CD4-positive, alpha-beta memory T cell (primary cell): Measurements from ENCODE around the gene BAMBI. TPM values are rescaled to one million over a fixed set of nuclear protein-coding genes. Genes with fewer than 3 reads are reported as not detected.

Experiments used
- CTCF ChIA-PET: fragments of 350-600 bp; sonication (Branson Sonifier 250); formaldehyde crosslinking; loops from one replicate; lab custom pipeline; 2021; ENCODE audit warnings: inconsistent platforms; ENCODE audit not compliant: partially characterized antibody; lab: Charles Lee
- POLR2A ChIA-PET: fragments of 350-600 bp; sonication (Branson Sonifier 250); formaldehyde crosslinking; loops from one replicate; lab custom pipeline; 2021; ENCODE audit not compliant: partially characterized antibody; lab: Charles Lee
- DNase-seq, 5 donors: peaks; one replicate each; pipeline versions ENCODE4 v3.0.0 to v3.0.0-alpha.2; 2020 to 2022; ENCODE audit warnings: mixed read lengths in 1 of 5
- H3K27ac ChIP-seq: one replicate; pipeline ENCODE4 v1.7.0; 2013; ENCODE audit warnings: low read depth, low read length
- H3K27me3 ChIP-seq: 2 replicates; pipeline ENCODE4 v1.7.0; 2013; ENCODE audit warnings: mild to moderate bottlenecking, low read length, moderate library complexity; ENCODE audit not compliant: insufficient read depth
- H3K36me3 ChIP-seq: 2 replicates; pipeline ENCODE4 v1.7.0; 2013; ENCODE audit warnings: mild to moderate bottlenecking, low read length, moderate library complexity; ENCODE audit not compliant: insufficient read depth
- H3K4me1 ChIP-seq: 2 replicates; pipeline ENCODE4 v1.7.0; 2013; ENCODE audit warnings: mild to moderate bottlenecking, low read length, moderate library complexity; ENCODE audit not compliant: insufficient read depth
- H3K4me3 ChIP-seq, 2 donors: one replicate each; pipeline ENCODE4 v1.7.0; 2013; ENCODE audit warnings: low read length in 2 of 2, mild to moderate bottlenecking in 1 of 2
- H3K9me3 ChIP-seq, 2 donors: one replicate each; pipeline ENCODE4 v1.7.0; 2013; ENCODE audit warnings: low read length in 2 of 2, control low read depth in 1 of 2; ENCODE audit not compliant: control insufficient read depth in 1 of 2
- H3K27ac Mint-ChIP-seq, 7 donors: one replicate each; pipeline ENCODE4 v1.8.0; 2020 to 2021; ENCODE audit warnings: mixed read lengths in 7 of 7, mild to moderate bottlenecking in 6 of 7, inconsistent platforms in 3 of 7, moderate library complexity in 3 of 7
- H3K27me3 Mint-ChIP-seq, 2 donors: one replicate each; pipeline ENCODE4 v1.8.0; 2020 to 2021; ENCODE audit warnings: mixed read lengths in 2 of 2
- H3K36me3 Mint-ChIP-seq, 2 donors: one replicate each; pipeline ENCODE4 v1.8.0; 2020 to 2021; ENCODE audit warnings: mixed read lengths in 2 of 2, inconsistent platforms in 1 of 2, mild to moderate bottlenecking in 1 of 2
- H3K4me1 Mint-ChIP-seq, 4 donors: one replicate each; pipeline ENCODE4 v1.8.0; 2020 to 2021; ENCODE audit warnings: mixed read lengths in 4 of 4, mild to moderate bottlenecking in 1 of 4
- H3K4me3 Mint-ChIP-seq, 8 donors: one replicate each; pipeline ENCODE4 v1.8.0; 2020 to 2021; ENCODE audit warnings: mixed read lengths in 8 of 8, mild to moderate bottlenecking in 7 of 8, moderate library complexity in 6 of 8, inconsistent platforms in 3 of 8
- H3K9me3 Mint-ChIP-seq, 8 donors: one replicate each; pipeline ENCODE4 v1.8.0; 2020 to 2021; ENCODE audit warnings: mixed read lengths in 8 of 8, mild to moderate bottlenecking in 5 of 8, inconsistent platforms in 3 of 8, moderate library complexity in 1 of 8
- intact Hi-C: fragments of 100-400 bp; cut with micrococcal nuclease; formaldehyde crosslinking; loops from one replicate; pipeline ENCODE4 v1.15.1; 2023
- polyA plus RNA-seq, 2 donors: library from polyadenylated mRNA; unstranded; fragments of 300-500 nt; fragmentation: Illumina TruSeq; gene quantifications; one replicate each; pipeline ENCODE4 v1.2.3, GENCODE V29; 2021
- total RNA-seq, 2 experiments: library from RNA; stranded (reverse); gene quantifications; one replicate each; pipeline ENCODE4 v1.2.3, GENCODE V29; 2021

BAMBI gene
- total and polyA plus RNA-seq, 4 experiments from 2014 or later, result 0.29 to 0.76 TPM; not detected in 2

GRCh38 chr10:28705472-28705871 is 28.2 kb downstream of the BAMBI start:
- no peaks in the 10 kb centered on the region for H3K4me1 ChIP-seq
- ChIA-PET POLR2A (no interaction called here), CTCF (interaction anchor here (0.7 kb wide), 1 partner anchor 11 kb away, joined by 3 read pairs; no protein-coding TSS in a partner anchor)
- intact Hi-C loops, result no loop called here
- H3K9me3 ChIP-seq, result no peaks in the 10 kb centered on the region
- no peak for DNase-seq
- no peaks in the 10 kb centered on the region for H3K9me3 Mint-ChIP-seq
- no peak overlapping the region for H3K27ac ChIP-seq
- no peaks in the 10 kb centered on the region for H3K36me3 ChIP-seq
- no peaks in the 10 kb centered on the region for H3K27me3 ChIP-seq
- no peak overlapping the region for H3K27ac Mint-ChIP-seq
- H3K4me3 Mint-ChIP-seq, result no peak overlapping the region
- H3K4me1 Mint-ChIP-seq, result no peaks in the 10 kb centered on the region
- H3K27me3 Mint-ChIP-seq, result peaks cover 3 to 19% of the 10 kb centered on the region in 2 donors
- H3K36me3 Mint-ChIP-seq, result no peaks in the 10 kb centered on the region
- H3K4me3 ChIP-seq, result no peak overlapping the region

- no peak overlapping the region for H3K27ac Mint-ChIP-seq
- no peaks in the 10 kb centered on the region for H3K27me3 ChIP-seq
These were observed 31.8 kb downstream of the BAMBI start for GRCh38 chr10:28709001-28709710.

GRCh38 chr10:28710202-28710886 is 33.0 kb downstream of the BAMBI start:
- H3K4me3 ChIP-seq, result no peak overlapping the region
- Mint-ChIP-seq H3K36me3 (no peaks in the 10 kb centered on the region), H3K27ac (no peak overlapping the region), H3K9me3 (no peaks in the 10 kb centered on the region), H3K27me3 (peaks cover 2 to 6% of the 10 kb centered on the region in 2 donors), H3K4me3 (no peak overlapping the region), H3K4me1 (no peaks in the 10 kb centered on the region)
- H3K27ac ChIP-seq, result no peak overlapping the region
- no peak for DNase-seq
- H3K9me3 ChIP-seq, result no peaks in the 10 kb centered on the region
- CTCF ChIA-PET, result interaction anchor here (1.3 kb wide), 1 partner anchor 47 kb away, joined by 3 read pairs; no protein-coding TSS in a partner anchor
- POLR2A ChIA-PET, result no interaction called here
- intact Hi-C loops, result no loop called here
- no peaks in the 10 kb centered on the region for H3K36me3 ChIP-seq
- H3K27me3 ChIP-seq, result no peaks in the 10 kb centered on the region
- H3K4me1 ChIP-seq, result no peaks in the 10 kb centered on the region

More at GRCh38 chr10:28709001-28709710, 31.8 kb downstream of the BAMBI start:
- CTCF ChIA-PET, result no interaction called here
- no peak for DNase-seq
- intact Hi-C loops, result no loop called here
- H3K4me1 ChIP-seq, result no peaks in the 10 kb centered on the region
- Mint-ChIP-seq H3K4me1 (no peaks in the 10 kb centered on the region), H3K36me3 (no peaks in the 10 kb centered on the region), H3K9me3 (no peaks in the 10 kb centered on the region), H3K27me3 (peaks cover 3 to 8% of the 10 kb centered on the region in 2 donors), H3K4me3 (no peak overlapping the region)
- no peaks in the 10 kb centered on the region for H3K9me3 ChIP-seq
- H3K36me3 ChIP-seq, result no peaks in the 10 kb centered on the region
- H3K4me3 ChIP-seq, result no peak overlapping the region
- POLR2A ChIA-PET, result no interaction called here
- no peak overlapping the region for H3K27ac ChIP-seq

GRCh38 chr10:28711041-28711440 is 33.7 kb downstream of the BAMBI start:
- no peak overlapping the region for H3K4me3 Mint-ChIP-seq
- Histone ChIP-seq H3K4me3 (no peak overlapping the region), H3K9me3 (no peaks in the 10 kb centered on the region), H3K27ac (no peak overlapping the region), H3K27me3 (no peaks in the 10 kb centered on the region), H3K4me1 (no peaks in the 10 kb centered on the region), H3K36me3 (no peaks in the 10 kb centered on the region)
- H3K27ac Mint-ChIP-seq, result no peak overlapping the region
- intact Hi-C loops, result no loop called here
- no peaks in the 10 kb centered on the region for H3K9me3 Mint-ChIP-seq
- ChIA-PET CTCF (interaction anchor here (0.7 to 1.3 kb wide), 2 partner anchors 47 to 737 kb away, joined by 3 read pairs; no protein-coding TSS in a partner anchor), POLR2A (no interaction called here)
- H3K27me3 Mint-ChIP-seq, result peaks cover 0 to 4% of the 10 kb centered on the region in 2 donors
- no peak for DNase-seq
- H3K4me1 Mint-ChIP-seq, result no peaks in the 10 kb centered on the region
- no peaks in the 10 kb centered on the region for H3K36me3 Mint-ChIP-seq

- no peak overlapping the region for H3K4me3 ChIP-seq
- DNase-seq, result no peak
- no peak overlapping the region for H3K27ac ChIP-seq
- H3K36me3 Mint-ChIP-seq, result no peaks in the 10 kb centered on the region
- H3K27ac Mint-ChIP-seq, result no peak overlapping the region
- no peaks in the 10 kb centered on the region for H3K4me1 ChIP-seq
- H3K9me3 Mint-ChIP-seq, result peaks cover 0 to 3% (median 0%) of the 10 kb centered on the region in 8 donors
- POLR2A ChIA-PET, result no interaction called here
- no peak overlapping the region for H3K4me3 Mint-ChIP-seq
- intact Hi-C loops, result no loop called here
- no peaks in the 10 kb centered on the region for H3K36me3 ChIP-seq
- no peaks in the 10 kb centered on the region for H3K4me1 Mint-ChIP-seq
- H3K27me3 Mint-ChIP-seq, result peaks cover 0 to 3% of the 10 kb centered on the region in 2 donors
- CTCF ChIA-PET, result interaction anchor here (0.7 kb wide), 1 partner anchor 737 kb away, joined by 3 read pairs; no protein-coding TSS in a partner anchor
- H3K9me3 ChIP-seq, result no peaks in the 10 kb centered on the region
- H3K27me3 ChIP-seq, result no peaks in the 10 kb centered on the region
These were observed 34.5 kb downstream of the BAMBI start for GRCh38 chr10:28711776-28712175.

GRCh38 chr10:28713626-28714352 is 36.5 kb downstream of the BAMBI start:
- CTCF ChIA-PET, result interaction anchor here (2.2 kb wide), 1 partner anchor 50 kb away, joined by 6 read pairs; no protein-coding TSS in a partner anchor

More at GRCh38 chr10:28713626-28714352, 36.5 kb downstream of the BAMBI start:
- no peak overlapping the region for H3K4me3 ChIP-seq
- no peaks in the 10 kb centered on the region for H3K27me3 ChIP-seq
- H3K9me3 Mint-ChIP-seq, result peaks cover 0 to 3% (median 0%) of the 10 kb centered on the region in 8 donors
- no peaks in the 10 kb centered on the region for H3K9me3 ChIP-seq
- H3K4me1 Mint-ChIP-seq, result no peaks in the 10 kb centered on the region
- no peaks in the 10 kb centered on the region for H3K36me3 Mint-ChIP-seq
- no peak overlapping the region for H3K27ac ChIP-seq
- no peak overlapping the region for H3K4me3 Mint-ChIP-seq
- H3K4me1 ChIP-seq, result no peaks in the 10 kb centered on the region
- no peaks in the 10 kb centered on the region for H3K36me3 ChIP-seq
- POLR2A ChIA-PET, result no interaction called here
- intact Hi-C loops, result no loop called here
- H3K27ac Mint-ChIP-seq, result no peak overlapping the region
- DNase-seq, result no peak
- H3K27me3 Mint-ChIP-seq, result peaks cover 0 to 2% of the 10 kb centered on the region in 2 donors
